PFSK-1 (cell line): ENCODE measurements around the gene ZIM2.

Source experiments
- FOXP2 ChIP-seq: optimal IDR thresholded peaks from 2 replicates; pipeline ENCODE3; 2011; ENCODE audit warnings: borderline replicate concordance, control low read depth, inconsistent platforms; ENCODE audit not compliant: insufficient read depth; ENCODE audit errors: extremely low read length, extremely low read depth
- POLR2AphosphoS5 ChIP-seq: IDR thresholded peaks from 2 replicates; pipeline ENCODE4 v1.6.1; 2012; ENCODE audit warnings: low read depth, mild to moderate bottlenecking, control low read depth, low read length, moderate library complexity
- REST ChIP-seq, 2 experiments: IDR thresholded peaks; 2 replicates each; pipeline versions ENCODE4 v1.6.1 to v1.8.0; 2011 to 2012; ENCODE audit warnings: low read depth in 2 of 2, low read length in 2 of 2, control low read depth in 1 of 2, inconsistent platforms in 1 of 2, mild to moderate bottlenecking in 1 of 2, moderate library complexity in 1 of 2; ENCODE audit not compliant: insufficient read depth in 1 of 2
- SIN3A ChIP-seq: IDR thresholded peaks from 2 replicates; pipeline ENCODE4 v1.6.1; 2012; ENCODE audit warnings: mild to moderate bottlenecking, low read length, moderate library complexity, borderline replicate concordance; ENCODE audit not compliant: insufficient read depth
- TAF1 ChIP-seq: IDR thresholded peaks from 2 replicates; pipeline ENCODE4 v1.6.1; 2012; ENCODE audit warnings: low read length, control low read depth, borderline replicate concordance; ENCODE audit not compliant: insufficient read depth

The ZIM2 gene

GRCh38 chr19:56848166-56848565 lies 7.6 kb upstream of the ZIM2 start:
- TF ChIP-seq SIN3A: no peak
- no peak for TF ChIP-seq REST (IDR thresholded peaks at IDR 0.05; ENCODE audit: insufficient read depth in 1 of 2, low read depth in 2 of 2, low read length in 2 of 2)
- TF ChIP-seq TAF1: no peak
- TF ChIP-seq POLR2AphosphoS5: no peak
- TF ChIP-seq FOXP2: no peak

GRCh38 chr19:56842412-56842811 lies 1.9 kb upstream of the ZIM2 start:
- no peak for TF ChIP-seq FOXP2
- TF ChIP-seq POLR2AphosphoS5: no peak
- TF ChIP-seq TAF1: no peak
- TF ChIP-seq SIN3A: no peak
- TF ChIP-seq REST (IDR thresholded peaks at IDR 0.05; ENCODE audit: insufficient read depth in 1 of 2, low read depth in 2 of 2, low read length in 2 of 2): no peak

GRCh38 chr19:56841193-56841543 lies 642 bp upstream of the ZIM2 start:
- no peak for TF ChIP-seq TAF1
- no peak for TF ChIP-seq POLR2AphosphoS5
- TF ChIP-seq REST (IDR thresholded peaks at IDR 0.05; ENCODE audit: insufficient read depth in 1 of 2, low read depth in 2 of 2, low read length in 2 of 2): no peak
- TF ChIP-seq SIN3A: no peak
- no peak for TF ChIP-seq FOXP2

- TF ChIP-seq FOXP2 (no peak), POLR2AphosphoS5 (no peak), SIN3A (no peak), REST (IDR thresholded peaks at IDR 0.05; ENCODE audit: insufficient read depth in 1 of 2, low read depth in 2 of 2, low read length in 2 of 2) (no peak)
These were observed 675 bp downstream of the ZIM2 start for GRCh38 chr19:56839652-56840450.

GRCh38 chr19:56838909-56839651 lies 1.4 kb downstream of the ZIM2 start:
- no peak for TF ChIP-seq SIN3A
- no peak for TF ChIP-seq FOXP2
- no peak for TF ChIP-seq POLR2AphosphoS5
- no peak for TF ChIP-seq REST (IDR thresholded peaks at IDR 0.05; ENCODE audit: insufficient read depth in 1 of 2, low read depth in 2 of 2, low read length in 2 of 2)
- no peak for TF ChIP-seq TAF1
